GM06990 (cell line): ENCODE results near the gene ABHD12.

Experiments
- DNase-seq: peaks from one replicate; pipeline ENCODE4 v3.0.0-alpha.2; 2011; ENCODE audit not compliant: insufficient read length; ENCODE audit errors: extremely low read depth
- H3K27me3 ChIP-seq: replicated peaks from 2 replicates; pipeline ENCODE4 v1.6.0; 2011; ENCODE audit warnings: low read length; ENCODE audit not compliant: control insufficient read depth, insufficient read depth
- H3K36me3 ChIP-seq: 2 replicates; pipeline ENCODE4 v1.5.1; 2011; ENCODE audit warnings: low read length; ENCODE audit not compliant: control insufficient read depth, insufficient read depth
- H3K4me3 ChIP-seq: replicated peaks from 2 replicates; pipeline ENCODE4 v1.5.1; 2011; ENCODE audit warnings: low read depth, mild to moderate bottlenecking, control low read depth, low read length
- TF ChIP-seq, protein P1 (sequence below): IDR thresholded peaks from 2 replicates; pipeline ENCODE4 v1.5.1; 2011; ENCODE audit warnings: low read length, control low read depth, mild to moderate bottlenecking, inconsistent platforms; ENCODE audit not compliant: insufficient read depth, poor library complexity, severe bottlenecking

ABHD12 gene

GRCh38 chr20:25282034-25282781 lies 108.4 kb downstream of the ABHD12 start:
- TF ChIP-seq, protein P1, sequence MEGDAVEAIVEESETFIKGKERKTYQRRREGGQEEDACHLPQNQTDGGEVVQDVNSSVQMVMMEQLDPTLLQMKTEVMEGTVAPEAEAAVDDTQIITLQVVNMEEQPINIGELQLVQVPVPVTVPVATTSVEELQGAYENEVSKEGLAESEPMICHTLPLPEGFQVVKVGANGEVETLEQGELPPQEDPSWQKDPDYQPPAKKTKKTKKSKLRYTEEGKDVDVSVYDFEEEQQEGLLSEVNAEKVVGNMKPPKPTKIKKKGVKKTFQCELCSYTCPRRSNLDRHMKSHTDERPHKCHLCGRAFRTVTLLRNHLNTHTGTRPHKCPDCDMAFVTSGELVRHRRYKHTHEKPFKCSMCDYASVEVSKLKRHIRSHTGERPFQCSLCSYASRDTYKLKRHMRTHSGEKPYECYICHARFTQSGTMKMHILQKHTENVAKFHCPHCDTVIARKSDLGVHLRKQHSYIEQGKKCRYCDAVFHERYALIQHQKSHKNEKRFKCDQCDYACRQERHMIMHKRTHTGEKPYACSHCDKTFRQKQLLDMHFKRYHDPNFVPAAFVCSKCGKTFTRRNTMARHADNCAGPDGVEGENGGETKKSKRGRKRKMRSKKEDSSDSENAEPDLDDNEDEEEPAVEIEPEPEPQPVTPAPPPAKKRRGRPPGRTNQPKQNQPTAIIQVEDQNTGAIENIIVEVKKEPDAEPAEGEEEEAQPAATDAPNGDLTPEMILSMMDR: no peak
- H3K36me3 ChIP-seq: peaks cover 50% of the 10 kb centered on the region
- no peak overlapping the region for H3K4me3 ChIP-seq
- no peak for DNase-seq
- H3K27me3 ChIP-seq: no peaks in the 10 kb centered on the region

DNA sequence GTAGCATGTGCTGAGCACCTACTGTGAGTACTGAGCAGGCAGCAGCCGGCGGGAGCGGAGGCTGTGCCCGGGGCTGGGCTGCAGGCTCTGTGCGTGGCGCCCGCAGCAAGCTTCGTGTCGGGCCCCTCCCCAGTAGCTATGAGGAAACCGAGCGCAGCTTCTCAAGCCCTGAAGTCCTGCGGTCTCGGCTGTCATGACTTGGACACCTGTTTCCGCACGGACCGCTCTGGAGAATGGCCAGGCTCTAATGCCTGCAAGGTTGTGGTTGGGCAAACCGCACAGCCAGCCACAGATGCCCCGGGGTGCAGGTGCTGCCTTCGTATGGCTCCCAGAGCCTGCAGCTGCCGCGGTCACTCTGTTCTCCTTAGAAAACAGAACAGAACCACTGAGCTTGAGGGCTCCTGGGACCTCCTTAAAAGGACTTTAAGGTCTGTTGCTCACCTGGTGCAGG lies 109.1 kb downstream of the ABHD12 start:
- no peak overlapping the region; the same call in 1 of the 2 replicates for H3K4me3 ChIP-seq
- peak; percentile 83 for DNase-seq
- peaks cover 50% of the 10 kb centered on the region for H3K36me3 ChIP-seq
- TF ChIP-seq, protein P1: no peak
- H3K27me3 ChIP-seq: no peaks in the 10 kb centered on the region

GRCh38 chr20:25280574-25281535 lies 109.8 kb downstream of the ABHD12 start:
- no peaks in the 10 kb centered on the region for H3K27me3 ChIP-seq
- DNase-seq: no peak
- H3K4me3 ChIP-seq: no peak overlapping the region; the same call in 1 of the 2 replicates
- TF ChIP-seq, protein P1: no peak
- H3K36me3 ChIP-seq: peaks cover 48% of the 10 kb centered on the region

DNA sequence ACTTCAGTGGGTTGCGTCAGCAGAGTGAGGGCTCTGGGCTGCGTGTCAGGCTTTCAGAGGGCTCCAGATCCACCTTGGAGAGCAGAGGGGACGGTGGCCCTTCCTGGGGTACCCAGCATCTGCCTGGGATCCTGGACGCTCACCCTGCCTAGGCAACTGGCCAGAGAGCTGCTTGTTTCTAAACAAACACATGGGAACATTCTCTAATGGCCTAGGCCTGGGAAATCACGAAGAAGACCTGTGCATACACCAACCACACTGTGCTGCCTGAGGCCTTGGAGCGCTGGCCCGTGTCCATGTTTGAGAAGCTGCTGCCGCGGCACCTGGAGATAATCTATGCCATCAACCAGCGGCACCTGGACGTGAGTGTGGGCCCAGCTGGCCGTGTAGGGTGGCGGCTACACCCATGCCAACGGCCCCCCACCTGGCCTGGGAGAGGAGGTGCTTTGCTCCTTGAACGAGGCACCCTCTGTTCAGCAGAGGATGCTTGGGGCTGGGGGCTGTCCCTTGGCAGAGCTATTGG lies 110.5 kb downstream of the ABHD12 start:
- no peak for DNase-seq
- TF ChIP-seq, protein P1: no peak

DNA sequence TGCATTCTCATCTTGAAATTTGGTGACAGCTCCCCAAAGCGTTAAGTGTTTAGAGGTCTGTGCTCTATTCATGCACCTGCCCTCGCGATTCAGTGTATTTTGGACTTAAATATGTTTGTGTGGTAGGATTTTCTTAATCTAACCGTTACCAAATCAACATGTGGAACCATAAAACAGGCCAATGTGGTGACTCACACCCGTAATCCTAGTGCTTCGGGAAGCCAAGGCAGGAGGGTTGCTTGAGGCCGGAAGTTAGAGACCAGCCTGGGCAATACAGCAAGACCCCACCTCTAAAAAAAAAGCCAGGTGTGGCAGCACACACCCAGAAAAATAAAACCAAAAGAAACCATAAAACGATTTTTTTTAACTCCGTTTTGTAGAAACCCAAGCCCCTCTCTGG lies 111.2 kb downstream of the ABHD12 start:
- TF ChIP-seq, protein P1: no peak
- DNase-seq: no peak

More for the DNA sequence above, 110.5 kb downstream of the ABHD12 start:
- H3K27me3 ChIP-seq: no peaks in the 10 kb centered on the region
- H3K4me3 ChIP-seq: no peak overlapping the region
- peaks cover 42% of the 10 kb centered on the region for H3K36me3 ChIP-seq

More for the DNA sequence above, 111.2 kb downstream of the ABHD12 start:
- Histone ChIP-seq H3K4me3 (no peak overlapping the region), H3K36me3 (peaks cover 46% of the 10 kb centered on the region), H3K27me3 (no peaks in the 10 kb centered on the region)
